ENCODE data around the gene GRM7.

GRM7 gene

DNA sequence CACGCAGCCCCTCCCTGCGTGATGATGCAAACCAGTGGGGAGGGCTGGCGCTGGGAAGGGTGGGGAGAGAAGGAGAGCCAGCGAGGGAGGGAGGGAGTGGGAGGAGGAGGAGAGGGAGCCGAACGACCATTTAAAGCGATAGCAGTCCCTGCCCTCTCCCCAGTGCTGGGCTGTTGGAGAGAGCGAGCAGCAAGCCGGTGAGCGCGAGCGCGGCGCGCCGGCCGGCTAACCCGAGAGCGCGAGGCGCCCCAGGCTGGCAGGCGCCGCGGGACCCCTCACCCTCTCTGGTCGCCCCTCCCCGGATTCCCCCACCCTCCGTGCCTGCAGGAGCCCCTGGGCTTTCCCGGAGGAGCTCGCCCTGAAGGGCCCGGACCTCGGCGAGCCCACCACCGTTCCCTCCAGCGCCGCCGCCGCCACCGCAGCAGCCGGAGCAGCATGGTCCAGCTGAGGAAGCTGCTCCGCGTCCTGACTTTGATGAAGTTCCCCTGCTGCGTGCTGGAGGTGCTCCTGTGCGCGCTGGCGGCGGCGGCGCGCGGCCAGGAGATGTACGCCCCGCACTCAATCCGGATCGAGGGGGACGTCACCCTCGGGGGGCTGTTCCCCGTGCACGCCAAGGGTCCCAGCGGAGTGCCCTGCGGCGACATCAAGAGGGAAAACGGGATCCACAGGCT, at the start of gene GRM7:
Gene GRM7 (plus strand): TSS at position 162 of the 671 bp plus-strand sequence.
- POLR2A ChIA-PET (ENCODE audit: low non-redundant PET) = no interaction called here
- no peak for DNase-seq (ENCODE audit: low spot score)
- CTCF ChIA-PET = no interaction called here
- H3K27ac ChIP-seq = no peak within 1 kb of the TSS
- TF ChIP-seq, protein P1, sequence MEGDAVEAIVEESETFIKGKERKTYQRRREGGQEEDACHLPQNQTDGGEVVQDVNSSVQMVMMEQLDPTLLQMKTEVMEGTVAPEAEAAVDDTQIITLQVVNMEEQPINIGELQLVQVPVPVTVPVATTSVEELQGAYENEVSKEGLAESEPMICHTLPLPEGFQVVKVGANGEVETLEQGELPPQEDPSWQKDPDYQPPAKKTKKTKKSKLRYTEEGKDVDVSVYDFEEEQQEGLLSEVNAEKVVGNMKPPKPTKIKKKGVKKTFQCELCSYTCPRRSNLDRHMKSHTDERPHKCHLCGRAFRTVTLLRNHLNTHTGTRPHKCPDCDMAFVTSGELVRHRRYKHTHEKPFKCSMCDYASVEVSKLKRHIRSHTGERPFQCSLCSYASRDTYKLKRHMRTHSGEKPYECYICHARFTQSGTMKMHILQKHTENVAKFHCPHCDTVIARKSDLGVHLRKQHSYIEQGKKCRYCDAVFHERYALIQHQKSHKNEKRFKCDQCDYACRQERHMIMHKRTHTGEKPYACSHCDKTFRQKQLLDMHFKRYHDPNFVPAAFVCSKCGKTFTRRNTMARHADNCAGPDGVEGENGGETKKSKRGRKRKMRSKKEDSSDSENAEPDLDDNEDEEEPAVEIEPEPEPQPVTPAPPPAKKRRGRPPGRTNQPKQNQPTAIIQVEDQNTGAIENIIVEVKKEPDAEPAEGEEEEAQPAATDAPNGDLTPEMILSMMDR (conservative IDR thresholded peaks at IDR 0.05; ENCODE audit: low read depth) = no peak

DNA sequence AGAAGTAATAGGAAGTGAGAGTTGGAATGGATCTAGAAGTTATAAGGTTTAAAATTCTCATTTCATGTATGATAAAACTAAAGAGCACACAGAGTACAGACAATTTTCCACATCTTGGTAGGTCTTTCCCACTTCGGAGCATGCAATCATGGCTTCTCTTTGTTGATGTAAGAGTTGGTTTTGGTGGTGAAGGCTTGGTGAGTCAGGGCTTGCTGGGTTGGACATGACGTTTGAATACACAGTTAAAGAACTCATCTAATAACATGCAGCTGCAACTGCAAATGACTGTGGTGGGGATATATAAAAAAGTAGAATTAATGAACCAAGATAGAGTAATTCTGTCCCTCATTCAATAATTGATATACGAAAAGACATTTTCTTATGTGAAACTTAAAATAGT, 39.5 kb upstream of the GRM7 start:
- ChIA-PET CTCF (no interaction called here), POLR2A (ENCODE audit: low non-redundant PET) (no interaction called here)
- TF ChIP-seq, protein P1 (conservative IDR thresholded peaks at IDR 0.05; ENCODE audit: low read depth) = no peak
- no peak overlapping the region for H3K27ac ChIP-seq
- no peak for DNase-seq (ENCODE audit: low spot score)

DNA sequence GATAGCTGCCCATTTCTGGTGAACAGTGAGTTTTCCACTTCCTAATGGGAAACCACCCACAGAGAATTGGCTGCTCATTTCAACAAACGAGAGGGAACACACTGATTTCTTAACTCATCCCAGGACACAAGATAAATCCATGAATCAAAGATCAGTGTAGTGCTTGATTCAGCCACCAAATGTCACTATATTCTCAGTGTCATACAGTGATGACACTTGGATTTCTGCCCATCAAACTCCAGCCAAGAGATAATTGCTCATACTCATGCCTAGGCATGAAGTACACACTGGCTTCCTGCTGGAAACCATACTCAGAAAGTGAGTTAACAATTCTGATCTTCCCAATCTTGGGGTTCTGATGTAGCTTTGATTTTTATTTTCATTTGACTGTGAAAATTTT, 35.4 kb upstream of the GRM7 start:
- ChIA-PET CTCF (no interaction called here), POLR2A (ENCODE audit: low non-redundant PET) (no interaction called here)
- TF ChIP-seq, protein P1 (conservative IDR thresholded peaks at IDR 0.05; ENCODE audit: low read depth) = no peak
- DNase-seq (ENCODE audit: low spot score) = no peak
- H3K27ac ChIP-seq = no peak overlapping the region

DNA sequence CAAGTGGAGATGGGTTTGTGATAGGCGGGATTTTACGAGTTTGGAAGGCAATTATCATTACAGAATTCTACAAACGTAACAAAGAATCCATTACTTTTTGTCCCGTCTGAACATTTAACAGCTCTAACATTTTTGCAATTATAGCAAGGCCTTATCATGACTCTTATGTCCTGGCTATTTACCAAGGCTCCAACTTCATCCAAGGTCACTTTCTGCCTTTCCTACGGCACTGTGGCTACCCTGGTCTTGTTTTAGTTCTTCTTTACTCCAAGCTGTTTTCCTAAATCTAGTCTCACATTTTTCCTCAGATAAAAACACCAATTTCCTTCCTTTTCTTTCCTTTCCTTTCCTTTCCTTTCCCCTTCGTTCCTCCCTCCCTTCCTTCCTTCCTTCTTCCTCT, 33.5 kb upstream of the GRM7 start:
- H3K27ac ChIP-seq = no peak overlapping the region
- TF ChIP-seq, protein P1 (conservative IDR thresholded peaks at IDR 0.05; ENCODE audit: low read depth) = no peak
- ChIA-PET POLR2A (ENCODE audit: low non-redundant PET) (no interaction called here), CTCF (no interaction called here)
- DNase-seq (ENCODE audit: low spot score) = no peak

DNA sequence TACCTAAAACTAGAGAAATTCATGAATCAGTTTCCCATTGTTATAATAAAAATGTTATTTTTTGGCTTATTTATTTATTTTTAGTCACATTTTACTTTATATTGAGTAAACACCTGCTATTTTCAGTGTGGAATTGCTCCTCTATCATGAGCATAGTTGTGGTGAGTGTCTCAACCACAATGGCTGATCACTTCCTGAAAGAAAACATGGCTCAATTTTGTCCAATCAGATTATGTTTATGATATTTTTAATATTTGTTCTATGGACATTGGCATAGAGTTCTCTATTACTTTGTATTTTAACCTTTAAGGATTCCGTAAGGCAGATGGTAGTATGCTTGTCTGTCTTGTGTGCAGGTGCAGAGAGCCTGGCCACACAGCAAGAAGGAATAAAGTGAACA, 16.2 kb upstream of the GRM7 start:
- POLR2A ChIA-PET (ENCODE audit: low non-redundant PET) = no interaction called here
- DNase-seq (ENCODE audit: low spot score) = no peak
- TF ChIP-seq, protein P1 (conservative IDR thresholded peaks at IDR 0.05; ENCODE audit: low read depth) = no peak
- CTCF ChIA-PET = no interaction called here
- H3K27ac ChIP-seq = no peak overlapping the region

DNA sequence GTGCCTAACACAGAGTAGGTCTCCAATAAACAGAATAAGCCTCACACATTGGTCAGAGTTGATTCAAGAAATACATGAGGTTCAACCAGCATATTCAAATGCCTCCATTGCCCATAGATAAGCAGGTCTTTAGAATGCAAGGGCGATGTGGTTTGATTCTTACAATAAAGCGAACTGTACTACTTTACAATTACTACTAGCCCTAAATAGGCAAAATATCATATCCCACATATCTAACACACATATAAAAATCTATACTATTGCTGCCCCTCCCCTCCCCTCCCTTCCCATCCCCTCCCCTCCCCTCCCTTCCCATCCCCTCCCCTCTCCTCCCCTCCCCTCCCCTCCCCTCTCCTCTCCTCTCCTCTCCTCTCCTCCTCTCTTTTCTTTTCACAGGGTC, 6.7 kb upstream of the GRM7 start:
- DNase-seq (ENCODE audit: low spot score) = no peak
- TF ChIP-seq, protein P1 (conservative IDR thresholded peaks at IDR 0.05; ENCODE audit: low read depth) = no peak
- POLR2A ChIA-PET (ENCODE audit: low non-redundant PET) = no interaction called here
- CTCF ChIA-PET = no interaction called here
- H3K27ac ChIP-seq = no peak overlapping the region

Data from RWPE1 (cell line).